Measurements from ENCODE around the gene ATP6V1G1. TPM values are rescaled to one million over a fixed set of nuclear protein-coding genes. Genes with fewer than 3 reads are reported as not detected.

The ATP6V1G1 gene
- polyA plus RNA-seq, 1 donor (not counting 4 experiments of a cell fraction or from before 2014, with no cell fraction given) = 214 TPM

GRCh38 chr9:114571391-114571790 lies 16.2 kb upstream of the ATP6V1G1 start:
- H3K9me3 ChIP-seq (ENCODE audit: control insufficient read depth, low read depth, low read length) = no peaks in the 10 kb centered on the region
- no peak overlapping the region for H3K4me2 ChIP-seq (ENCODE audit: control insufficient read depth, extremely low read depth, insufficient read depth, low read depth, low read length)
- dilution Hi-C loops (cut with MboI; ENCODE audit: extremely low pct_ligation_motif_present, low sequenced_read_pairs) = no loop called here
- TF ChIP-seq CTCF (optimal IDR thresholded peaks at IDR 0.05 in 1 of 3, IDR thresholded peaks at IDR 0.05 in 1 of 3, conservative IDR thresholded peaks at IDR 0.05 in 1 of 3; ENCODE audit: extremely low read depth in 1 of 3, insufficient read depth in 2 of 3, low read length in 3 of 3) = no peak
- TF ChIP-seq EZH2 (IDR thresholded peaks at IDR 0.05; ENCODE audit: low read length) = no peak
- no peaks in the 10 kb centered on the region for H3K79me2 ChIP-seq (ENCODE audit: control insufficient read depth, insufficient read depth, low read length)
- no peaks in the 10 kb centered on the region for H3K9me1 ChIP-seq (ENCODE audit: control insufficient read depth, extremely low read depth, insufficient read depth, low read length)
- H3K4me1 ChIP-seq (ENCODE audit: control insufficient read depth, extremely low read depth, insufficient read depth, low read length) = no peaks in the 10 kb centered on the region
- FAIRE-seq (no peak), DNase-seq (ENCODE audit: low read depth, low spot score) (no peak)
- no peaks in the 10 kb centered on the region for H4K20me1 ChIP-seq (ENCODE audit: control insufficient read depth, extremely low read depth, insufficient read depth, low read length)
- no peak overlapping the region for H3K4me3 ChIP-seq (ENCODE audit: control insufficient read depth in 2 of 3, extremely low read depth in 1 of 3, insufficient read depth in 2 of 3, low read depth in 1 of 3, low read length in 3 of 3)
- H3K27me3 ChIP-seq (ENCODE audit: control insufficient read depth, extremely low read depth, insufficient read depth, low read length) = no peaks in the 10 kb centered on the region
- H3K27ac ChIP-seq (ENCODE audit: control insufficient read depth, insufficient read depth, low read length) = no peak overlapping the region
- H2AFZ ChIP-seq (ENCODE audit: control insufficient read depth, low read length) = no peak overlapping the region
- H3K9ac ChIP-seq (ENCODE audit: control insufficient read depth, extremely low read depth, insufficient read depth, low read length) = no peak overlapping the region
- H3K36me3 ChIP-seq (ENCODE audit: control insufficient read depth in 2 of 2, extremely low read depth in 1 of 2, insufficient read depth in 2 of 2, low read length in 2 of 2) = no peaks in the 10 kb centered on the region

GRCh38 chr9:114572199-114572598 lies 15.4 kb upstream of the ATP6V1G1 start:
- DNase-seq (ENCODE audit: low read depth, low spot score) (no peak), FAIRE-seq (no peak)
- no peak overlapping the region for H3K27ac ChIP-seq (ENCODE audit: control insufficient read depth, insufficient read depth, low read length)
- dilution Hi-C loops (cut with MboI; ENCODE audit: extremely low pct_ligation_motif_present, low sequenced_read_pairs) = no loop called here
- H3K9me1 ChIP-seq (ENCODE audit: control insufficient read depth, extremely low read depth, insufficient read depth, low read length) = no peaks in the 10 kb centered on the region
- no peak for TF ChIP-seq CTCF (optimal IDR thresholded peaks at IDR 0.05 in 1 of 3, IDR thresholded peaks at IDR 0.05 in 1 of 3, conservative IDR thresholded peaks at IDR 0.05 in 1 of 3; ENCODE audit: extremely low read depth in 1 of 3, insufficient read depth in 2 of 3, low read length in 3 of 3)
- no peak for TF ChIP-seq EZH2 (IDR thresholded peaks at IDR 0.05; ENCODE audit: low read length)
- H3K79me2 ChIP-seq (ENCODE audit: control insufficient read depth, insufficient read depth, low read length) = no peaks in the 10 kb centered on the region
- no peaks in the 10 kb centered on the region for H3K27me3 ChIP-seq (ENCODE audit: control insufficient read depth, extremely low read depth, insufficient read depth, low read length)
- H3K4me1 ChIP-seq (ENCODE audit: control insufficient read depth, extremely low read depth, insufficient read depth, low read length) = no peaks in the 10 kb centered on the region
- H3K9ac ChIP-seq (ENCODE audit: control insufficient read depth, extremely low read depth, insufficient read depth, low read length) = no peak overlapping the region
- H3K4me2 ChIP-seq (ENCODE audit: control insufficient read depth, extremely low read depth, insufficient read depth, low read depth, low read length) = no peak overlapping the region
- no peaks in the 10 kb centered on the region for H3K9me3 ChIP-seq (ENCODE audit: control insufficient read depth, low read depth, low read length)
- H3K4me3 ChIP-seq (ENCODE audit: control insufficient read depth in 2 of 3, extremely low read depth in 1 of 3, insufficient read depth in 2 of 3, low read depth in 1 of 3, low read length in 3 of 3) = no peak overlapping the region
- no peak overlapping the region for H2AFZ ChIP-seq (ENCODE audit: control insufficient read depth, low read length)
- no peaks in the 10 kb centered on the region for H3K36me3 ChIP-seq (ENCODE audit: control insufficient read depth in 2 of 2, extremely low read depth in 1 of 2, insufficient read depth in 2 of 2, low read length in 2 of 2)
- no peaks in the 10 kb centered on the region for H4K20me1 ChIP-seq (ENCODE audit: control insufficient read depth, extremely low read depth, insufficient read depth, low read length)
